Testis (tissue), 3 donors: ENCODE results near the gene DSN1. TPM values are rescaled to one million over a fixed set of nuclear protein-coding genes. Genes with fewer than 3 reads are reported as not detected.

ENCODE experiments used
- DNase-seq: peaks from one replicate; pipeline ENCODE4 v3.0.0-alpha.2; 2019
- H3K27ac ChIP-seq, 2 donors: fragments of 200-600 bp; sonication (generic); one replicate each; pipeline ENCODE4 v1.5.1; 2019
- H3K27me3 ChIP-seq: fragments of 200-600 bp; sonication (generic); one replicate; pipeline ENCODE4 v1.5.1; 2019
- H3K36me3 ChIP-seq: fragments of 200-600 bp; sonication (generic); one replicate; pipeline ENCODE4 v1.5.1; 2017; ENCODE audit warnings: low read depth; ENCODE audit errors: missing control alignments
- H3K4me1 ChIP-seq: fragments of 200-600 bp; sonication (generic); one replicate; pipeline ENCODE4 v1.5.1; 2019
- H3K4me3 ChIP-seq, 2 donors: fragments of 200-600 bp; sonication (generic); one replicate each; pipeline ENCODE4 v1.5.1; 2017 to 2019
- H3K9me3 ChIP-seq: fragments of 200-600 bp; sonication (generic); one replicate; pipeline ENCODE4 v1.5.1; 2017
- CTCF ChIP-seq, 3 experiments: fragments of 450-650 bp in 2 of 3; fragments of 200-600 bp in 1 of 3; sonication (generic) in 1 of 3; IDR thresholded peaks; one replicate each; pipeline ENCODE4 v1.5.1; 2016 to 2019; ENCODE audit warnings: antibody characterized with exemption in 3 of 3, mild to moderate bottlenecking in 2 of 3, moderate library complexity in 1 of 3
- POLR2A ChIP-seq: fragments of 450-650 bp; IDR thresholded peaks from one replicate; pipeline ENCODE4 v1.6.1; 2017; ENCODE audit warnings: antibody characterized with exemption, mild to moderate bottlenecking, moderate library complexity
- WGBS, 2 donors: methylation state at CpG; one replicate each; pipeline ENCODE4 v1.1.5; 2018; 5-methylcytosine and 5-hydroxymethylcytosine counted together
- intact Hi-C: fragments of 100-400 bp; cut with DNase I; formaldehyde crosslinking; loops from one replicate; pipeline ENCODE4 v1.15.1; 2023; ENCODE audit warnings: low total_unique reads
- polyA plus RNA-seq: library from polyadenylated mRNA; stranded (reverse); fragments of 350-450 nt; fragmentation: Illumina TruSeq; extraction: RNeasy Lipid Tissue Mini Kit (QIAGEN cat#74804); gene quantifications from one replicate; pipeline ENCODE4 v1.2.3, GENCODE V29; 2014; ENCODE audit warnings: low read depth, low replicate concordance; ENCODE audit not compliant: insufficient read depth
- total RNA-seq, 2 donors: library from RNA; depleted of rRNA; stranded (reverse); fragments of >200 nt; gene quantifications; one replicate each; pipeline ENCODE4 v1.2.3, GENCODE V29; 2016

DSN1 gene
- total and polyA plus RNA-seq, 3 donors from 2014 or later, result 24.6 to 38.6 (median 30.2) TPM

DNA sequence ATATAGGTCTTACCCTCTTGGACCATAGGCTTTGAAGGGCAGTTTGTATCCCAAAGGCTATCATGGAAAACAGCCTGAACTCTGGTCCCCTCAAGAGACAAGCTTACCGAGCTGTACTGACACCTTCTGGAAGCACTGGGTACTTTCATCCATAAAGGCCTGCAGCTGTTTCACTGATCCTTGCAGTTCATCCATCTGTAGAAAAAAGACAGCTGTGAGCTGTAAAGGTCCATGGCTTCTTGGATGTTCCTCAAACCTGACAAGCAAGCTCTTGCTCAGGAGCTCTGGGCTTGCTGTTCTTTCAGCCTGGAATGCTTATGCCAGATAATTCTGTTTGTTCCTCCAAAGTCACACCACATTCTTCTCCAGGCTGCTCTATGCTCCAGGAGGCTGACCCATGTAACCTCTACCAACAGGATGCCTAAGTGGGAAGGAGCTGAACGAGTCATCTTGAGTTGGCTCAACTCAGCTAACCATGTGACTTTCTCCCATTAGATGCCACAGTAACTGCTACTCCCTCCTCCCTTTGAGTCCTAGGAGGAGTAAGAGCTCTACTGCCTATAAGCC, 18.8 kb downstream of the DSN1 start:
- 17 to 28% methylated on average over 2 of the region's 2 CpGs for WGBS, 2 donors
- intact Hi-C loops, result no loop called here
- no peaks in the 10 kb centered on the region for H3K36me3 ChIP-seq

GRCh38 chr20:36752582-36752981, 21.0 kb downstream of the DSN1 start:
- H3K4me3 ChIP-seq, result no peak overlapping the region
- 87 to 90% methylated on average over 5 of the region's 5 CpGs for WGBS, 2 donors
- TF ChIP-seq CTCF (IDR thresholded peaks at IDR 0.05), result no peak
- TF ChIP-seq POLR2A, result no peak
- no peaks in the 10 kb centered on the region for H3K4me1 ChIP-seq
- no peaks in the 10 kb centered on the region for H3K27me3 ChIP-seq
- intact Hi-C loops, result no loop called here
- DNase-seq, result no peak
- H3K9me3 ChIP-seq, result no peaks in the 10 kb centered on the region
- no peak overlapping the region for H3K27ac ChIP-seq
- no peaks in the 10 kb centered on the region for H3K36me3 ChIP-seq

More for the DNA sequence above, 18.8 kb downstream of the DSN1 start:
- Histone ChIP-seq H3K27me3 (no peaks in the 10 kb centered on the region), H3K9me3 (no peaks in the 10 kb centered on the region), H3K4me3 (no peak overlapping the region), H3K4me1 (no peaks in the 10 kb centered on the region), H3K27ac (peak overlapping the region in 1 of 2 donors; percentile 41)
- TF ChIP-seq POLR2A (no peak), CTCF (IDR thresholded peaks at IDR 0.05) (peak; percentile 67 to 79 (median 68))
- peak; percentile 71 for DNase-seq

DNA sequence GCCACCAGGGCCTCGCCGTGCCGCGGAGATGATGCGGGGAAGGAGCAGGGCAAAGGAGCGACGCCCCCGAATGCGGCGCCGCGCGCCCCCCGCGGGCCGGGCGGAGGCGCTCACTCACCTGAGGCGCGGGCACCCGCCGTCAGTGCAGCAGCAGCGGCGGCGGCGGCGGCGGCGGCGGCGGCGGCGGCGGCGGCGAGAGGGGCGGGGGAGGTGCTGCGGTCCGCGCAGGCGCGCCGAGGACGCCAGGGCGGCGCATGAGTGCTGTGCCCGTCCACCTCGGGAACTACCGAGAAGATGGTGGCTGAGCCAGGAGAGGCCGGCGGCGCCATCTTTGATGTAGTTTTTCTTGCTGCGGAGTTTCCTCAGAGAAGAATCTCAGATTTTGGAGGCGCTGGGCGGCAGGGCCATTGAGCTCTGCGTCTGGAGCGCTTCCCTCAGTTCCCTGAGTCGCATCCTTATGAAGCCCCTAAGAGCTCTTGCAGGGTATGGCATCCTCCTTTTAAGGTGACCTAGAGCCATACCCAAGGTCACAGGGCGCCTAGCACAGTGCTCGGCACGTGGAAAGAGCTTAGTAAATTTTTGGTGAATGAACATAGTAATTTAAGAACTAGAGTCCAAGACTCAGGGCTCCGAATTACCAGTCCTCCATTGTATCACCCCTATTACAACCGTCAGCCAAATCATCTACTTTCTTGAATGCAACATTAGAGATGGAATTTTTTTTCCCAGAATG, 27.5 kb downstream of the DSN1 start, which contains the start of gene NDRG3:
Gene NDRG3, minus strand, starts transcription at position 164 of the 733 bp plus-strand sequence. CDS start 24,355 bp downstream, outside the sequence.
- 2 to 4% methylated on average over 33 to 41 of the region's 63 CpGs for WGBS, 2 donors
- H3K36me3 ChIP-seq, result no peaks in the 10 kb centered on the region
- peak within 1 kb of the TSS; percentile 90 to 91 for H3K4me3 ChIP-seq
- no peak for TF ChIP-seq CTCF (IDR thresholded peaks at IDR 0.05)
- TF ChIP-seq POLR2A, result no peak
- H3K27me3 ChIP-seq, result no peaks in the 10 kb centered on the region
- peak within 1 kb of the TSS; percentile 62 to 76 for H3K27ac ChIP-seq
- DNase-seq, result peak; percentile 97
- no peaks in the 10 kb centered on the region for H3K9me3 ChIP-seq
- peaks cover 15% of the 10 kb centered on the region for H3K4me1 ChIP-seq
- intact Hi-C loops, result no loop called here

DNA sequence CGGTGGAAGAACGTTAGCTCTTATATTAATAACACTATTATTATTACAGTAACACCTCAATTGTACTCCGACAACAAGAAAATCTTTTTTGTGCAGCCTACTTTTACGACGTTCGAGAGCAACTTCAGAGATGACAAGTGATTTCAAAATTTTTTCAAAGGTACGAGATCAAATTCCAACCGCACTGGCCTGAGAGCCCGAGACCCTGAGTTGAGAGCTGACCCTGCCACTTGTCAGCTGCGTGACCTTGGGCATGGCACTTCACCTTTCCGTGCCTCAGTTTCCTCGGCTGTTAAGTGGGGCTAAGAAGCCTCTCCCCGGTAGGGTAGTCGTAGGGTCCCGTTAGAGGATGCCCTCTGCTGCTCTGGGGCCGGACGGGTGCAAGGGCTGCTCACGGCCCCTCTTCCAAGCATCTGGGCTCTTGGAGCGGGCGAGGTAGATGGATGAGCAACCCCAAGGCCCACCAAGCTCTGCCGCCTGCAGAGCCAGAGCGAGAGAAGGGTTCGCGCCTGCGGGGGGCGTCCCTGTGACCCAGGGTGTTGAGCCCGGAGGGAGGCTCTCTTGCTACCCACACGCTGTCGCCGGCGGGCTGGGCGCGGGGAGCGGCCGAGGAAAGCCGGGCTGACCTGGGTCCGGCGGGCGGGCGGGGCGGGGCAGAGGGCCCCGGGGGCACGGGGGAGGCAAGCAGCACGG, 28.2 kb downstream of the DSN1 start:
- intact Hi-C loops, result no loop called here
- DNase-seq, result peak; percentile 35
- Histone ChIP-seq H3K36me3 (no peaks in the 10 kb centered on the region), H3K4me3 (peak overlapping the region; percentile 90 to 91), H3K9me3 (no peaks in the 10 kb centered on the region), H3K27me3 (no peaks in the 10 kb centered on the region), H3K27ac (peak overlapping the region; percentile 62 to 76), H3K4me1 (peaks cover 15% of the 10 kb centered on the region)
- TF ChIP-seq CTCF (IDR thresholded peaks at IDR 0.05) (no peak), POLR2A (no peak)
- WGBS, 2 donors, result 2 to 7% methylated on average over 12 to 39 of the region's 44 CpGs
